Esophagus squamous epithelium (tissue), 4 donors: ENCODE results near the gene RASSF5.

Experiments used
- POLR2A ChIP-seq, 4 donors: fragments of 450-650 bp; IDR thresholded peaks; one replicate each; pipeline ENCODE4 v1.6.1; 2017; ENCODE audit warnings: antibody characterized with exemption in 4 of 4, mild to moderate bottlenecking in 4 of 4, moderate library complexity in 3 of 4
- TF ChIP-seq, protein P1 (sequence below), 6 experiments: fragments of 450-650 bp in 4 of 6; fragments of 200-600 bp in 2 of 6; sonication (generic) in 2 of 6; IDR thresholded peaks; one replicate each; pipeline ENCODE4 v1.5.1; 2016 to 2019; ENCODE audit warnings: antibody characterized with exemption in 6 of 6, mild to moderate bottlenecking in 4 of 6, moderate library complexity in 4 of 6

DNA sequence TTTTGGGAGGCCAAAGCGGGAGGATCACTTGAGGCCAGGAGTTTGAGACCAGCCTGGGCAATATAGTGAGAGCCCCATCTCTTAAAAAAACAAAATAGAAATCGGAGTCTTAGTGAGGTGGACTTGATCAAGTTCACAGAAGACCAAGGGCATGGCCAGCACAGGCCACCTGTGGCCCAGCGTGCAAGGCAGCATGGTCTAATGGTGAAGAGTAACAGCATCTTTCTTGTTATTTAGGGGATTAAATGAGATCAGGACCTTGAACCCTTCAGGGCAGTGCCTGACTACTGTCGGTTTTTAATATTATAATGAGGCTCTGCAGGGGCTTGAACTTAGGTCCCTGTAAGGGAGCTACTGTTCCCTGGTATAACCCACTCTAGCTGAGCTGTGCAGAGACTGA is 66.4 kb downstream of the RASSF5 start:
- no peak for TF ChIP-seq POLR2A (IDR thresholded peaks at IDR 0.05)
- TF ChIP-seq, protein P1, sequence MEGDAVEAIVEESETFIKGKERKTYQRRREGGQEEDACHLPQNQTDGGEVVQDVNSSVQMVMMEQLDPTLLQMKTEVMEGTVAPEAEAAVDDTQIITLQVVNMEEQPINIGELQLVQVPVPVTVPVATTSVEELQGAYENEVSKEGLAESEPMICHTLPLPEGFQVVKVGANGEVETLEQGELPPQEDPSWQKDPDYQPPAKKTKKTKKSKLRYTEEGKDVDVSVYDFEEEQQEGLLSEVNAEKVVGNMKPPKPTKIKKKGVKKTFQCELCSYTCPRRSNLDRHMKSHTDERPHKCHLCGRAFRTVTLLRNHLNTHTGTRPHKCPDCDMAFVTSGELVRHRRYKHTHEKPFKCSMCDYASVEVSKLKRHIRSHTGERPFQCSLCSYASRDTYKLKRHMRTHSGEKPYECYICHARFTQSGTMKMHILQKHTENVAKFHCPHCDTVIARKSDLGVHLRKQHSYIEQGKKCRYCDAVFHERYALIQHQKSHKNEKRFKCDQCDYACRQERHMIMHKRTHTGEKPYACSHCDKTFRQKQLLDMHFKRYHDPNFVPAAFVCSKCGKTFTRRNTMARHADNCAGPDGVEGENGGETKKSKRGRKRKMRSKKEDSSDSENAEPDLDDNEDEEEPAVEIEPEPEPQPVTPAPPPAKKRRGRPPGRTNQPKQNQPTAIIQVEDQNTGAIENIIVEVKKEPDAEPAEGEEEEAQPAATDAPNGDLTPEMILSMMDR (IDR thresholded peaks at IDR 0.05) = no peak
